Adipocyte (in vitro differentiated cells): ENCODE measurements around the gene TCFL5.

ENCODE experiments used
- DNase-seq: peaks from one replicate; pipeline ENCODE4 v3.0.0-alpha.2; 2015; ENCODE audit warnings: low read depth
- H3K27me3 ChIP-seq: replicated peaks from 2 replicates; pipeline ENCODE4 v1.7.0; 2013; ENCODE audit warnings: mild to moderate bottlenecking, low read length, moderate library complexity; ENCODE audit not compliant: control insufficient read depth, insufficient read depth
- H3K36me3 ChIP-seq: 2 replicates; pipeline ENCODE4 v1.7.0; 2013; ENCODE audit warnings: low read length, mild to moderate bottlenecking, moderate library complexity; ENCODE audit not compliant: control insufficient read depth, insufficient read depth, severe bottlenecking
- H3K4me1 ChIP-seq: 2 replicates; pipeline ENCODE4 v1.7.0; 2013; ENCODE audit warnings: mild to moderate bottlenecking, low read length, moderate library complexity; ENCODE audit not compliant: control insufficient read depth, insufficient read depth
- H3K4me3 ChIP-seq: 2 replicates; pipeline ENCODE4 v1.7.0; 2013; ENCODE audit warnings: mild to moderate bottlenecking, low read length, moderate library complexity
- H3K9ac ChIP-seq: 2 replicates; pipeline ENCODE4 v1.7.0; 2013; ENCODE audit warnings: mild to moderate bottlenecking, low read length, moderate library complexity
- H3K9me3 ChIP-seq: 2 replicates; pipeline ENCODE4 v1.7.0; 2013; ENCODE audit warnings: mild to moderate bottlenecking, low read length, moderate library complexity; ENCODE audit not compliant: control insufficient read depth

TCFL5 gene

GRCh38 chr20:62800314-62801259 lies 61.0 kb downstream of the TCFL5 start:
- Histone ChIP-seq H3K4me1 (peaks cover 16% of the 10 kb centered on the region), H3K36me3 (peaks cover 32% of the 10 kb centered on the region), H3K9me3 (no peaks in the 10 kb centered on the region), H3K4me3 (no peak overlapping the region), H3K9ac (no peak overlapping the region), H3K27me3 (no peaks in the 10 kb centered on the region)
- no peak for DNase-seq

GRCh38 chr20:62799873-62800272 lies 61.7 kb downstream of the TCFL5 start:
- H3K4me3 ChIP-seq = no peak overlapping the region
- peaks cover 32% of the 10 kb centered on the region for H3K36me3 ChIP-seq
- no peak overlapping the region for H3K9ac ChIP-seq
- H3K4me1 ChIP-seq = peaks cover 16% of the 10 kb centered on the region
- no peaks in the 10 kb centered on the region for H3K27me3 ChIP-seq
- no peaks in the 10 kb centered on the region for H3K9me3 ChIP-seq
- DNase-seq = no peak

DNA sequence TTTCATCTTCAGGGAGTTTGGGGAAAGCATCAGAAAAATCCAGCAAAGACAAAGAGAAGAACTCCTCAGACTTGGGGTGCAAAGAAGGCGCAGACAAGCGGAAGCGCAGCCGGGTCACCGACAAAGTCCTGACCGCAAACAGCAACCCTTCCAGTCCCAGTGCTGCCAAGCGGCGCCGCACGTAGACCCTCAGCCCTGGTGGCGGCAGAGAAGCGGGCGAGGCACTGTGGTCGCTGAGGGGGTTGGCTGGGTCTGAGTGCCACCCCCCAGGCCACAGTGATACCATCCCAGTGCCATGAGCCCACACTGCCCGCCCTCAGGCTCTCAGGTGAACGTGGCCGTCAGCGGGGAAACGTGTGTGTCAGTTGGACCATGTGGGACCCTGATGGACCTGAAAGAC lies 62.2 kb downstream of the TCFL5 start:
- Histone ChIP-seq H3K9ac (no peak overlapping the region), H3K4me3 (no peak overlapping the region), H3K27me3 (no peaks in the 10 kb centered on the region), H3K36me3 (peaks cover 32% of the 10 kb centered on the region), H3K9me3 (no peaks in the 10 kb centered on the region), H3K4me1 (peaks cover 16% of the 10 kb centered on the region)
- no peak for DNase-seq

DNA sequence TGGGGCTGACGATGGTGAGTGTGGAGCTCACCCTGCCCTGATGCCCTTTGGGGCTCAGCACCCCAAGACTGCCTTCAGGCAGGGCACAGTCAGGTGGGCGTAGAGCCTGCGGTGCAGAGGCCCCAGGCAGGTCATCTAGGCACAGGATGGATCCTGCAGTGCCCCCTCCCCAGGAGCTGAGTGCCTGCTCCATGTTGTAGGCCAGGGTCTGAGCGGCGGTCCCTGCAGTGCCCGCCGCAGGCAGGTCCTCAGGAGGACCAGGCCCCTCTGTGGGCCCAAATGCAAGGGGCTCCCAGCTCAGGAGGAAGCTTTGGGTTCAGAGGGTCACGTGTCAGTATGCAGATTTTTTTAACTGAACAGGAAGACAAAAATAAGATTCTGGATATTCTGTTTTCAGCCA lies 62.6 kb downstream of the TCFL5 start:
- no peaks in the 10 kb centered on the region for H3K27me3 ChIP-seq

DNA sequence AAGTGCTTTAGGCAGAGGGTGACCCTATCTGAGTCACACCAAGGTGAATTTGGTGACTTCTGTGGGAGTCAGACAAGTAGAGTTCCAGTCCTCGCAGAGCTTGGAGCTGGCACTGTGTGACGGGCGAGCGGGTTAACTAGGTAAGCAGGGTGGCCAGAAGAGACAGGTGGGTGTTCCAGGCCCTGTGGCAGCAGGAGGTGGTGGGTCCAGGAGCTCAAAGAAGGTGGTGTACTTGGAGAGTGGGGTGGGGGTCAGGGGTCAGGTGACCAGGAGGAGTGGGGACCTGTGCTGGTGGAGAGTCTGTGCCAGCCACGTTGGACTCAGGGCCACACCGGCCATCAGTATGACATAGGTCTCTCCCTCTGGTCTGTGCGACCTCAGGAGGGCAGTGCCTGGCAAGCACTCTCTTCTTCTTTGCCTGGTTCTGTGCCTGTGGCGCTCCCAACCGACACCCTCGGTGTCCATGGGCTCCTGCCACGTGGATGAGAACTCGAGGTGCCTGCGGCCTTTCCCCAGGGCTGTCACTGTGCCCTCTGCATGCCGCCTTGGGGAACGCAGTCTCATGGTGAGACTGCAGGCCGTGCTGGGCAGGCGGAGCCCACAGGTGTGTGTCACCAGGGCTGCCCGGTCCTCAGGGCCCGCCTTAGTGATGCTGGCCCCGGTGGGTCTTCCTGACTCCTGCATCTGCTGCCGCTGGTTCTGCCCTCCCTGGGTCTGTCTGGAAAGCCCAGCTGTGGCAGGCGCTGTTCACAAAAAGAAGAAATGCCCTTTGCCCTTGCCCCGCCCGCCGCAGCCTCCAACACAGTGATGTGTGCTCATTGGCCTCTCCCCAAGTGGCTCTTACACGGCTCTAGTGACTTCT lies 63.7 kb downstream of the TCFL5 start:
- H3K36me3 ChIP-seq = peaks cover 32% of the 10 kb centered on the region
- no peak for DNase-seq
- H3K9me3 ChIP-seq = no peaks in the 10 kb centered on the region
- H3K4me1 ChIP-seq = peaks cover 19% of the 10 kb centered on the region
- H3K27me3 ChIP-seq = no peaks in the 10 kb centered on the region
- H3K4me3 ChIP-seq = peak overlapping the region; percentile 79
- peak overlapping the region; percentile 85 for H3K9ac ChIP-seq

More for the DNA sequence above, 62.6 kb downstream of the TCFL5 start:
- no peak overlapping the region for H3K9ac ChIP-seq
- peaks cover 16% of the 10 kb centered on the region for H3K4me1 ChIP-seq
- H3K9me3 ChIP-seq = no peaks in the 10 kb centered on the region
- H3K36me3 ChIP-seq = peaks cover 32% of the 10 kb centered on the region
- H3K4me3 ChIP-seq = no peak overlapping the region
- no peak for DNase-seq

DNA sequence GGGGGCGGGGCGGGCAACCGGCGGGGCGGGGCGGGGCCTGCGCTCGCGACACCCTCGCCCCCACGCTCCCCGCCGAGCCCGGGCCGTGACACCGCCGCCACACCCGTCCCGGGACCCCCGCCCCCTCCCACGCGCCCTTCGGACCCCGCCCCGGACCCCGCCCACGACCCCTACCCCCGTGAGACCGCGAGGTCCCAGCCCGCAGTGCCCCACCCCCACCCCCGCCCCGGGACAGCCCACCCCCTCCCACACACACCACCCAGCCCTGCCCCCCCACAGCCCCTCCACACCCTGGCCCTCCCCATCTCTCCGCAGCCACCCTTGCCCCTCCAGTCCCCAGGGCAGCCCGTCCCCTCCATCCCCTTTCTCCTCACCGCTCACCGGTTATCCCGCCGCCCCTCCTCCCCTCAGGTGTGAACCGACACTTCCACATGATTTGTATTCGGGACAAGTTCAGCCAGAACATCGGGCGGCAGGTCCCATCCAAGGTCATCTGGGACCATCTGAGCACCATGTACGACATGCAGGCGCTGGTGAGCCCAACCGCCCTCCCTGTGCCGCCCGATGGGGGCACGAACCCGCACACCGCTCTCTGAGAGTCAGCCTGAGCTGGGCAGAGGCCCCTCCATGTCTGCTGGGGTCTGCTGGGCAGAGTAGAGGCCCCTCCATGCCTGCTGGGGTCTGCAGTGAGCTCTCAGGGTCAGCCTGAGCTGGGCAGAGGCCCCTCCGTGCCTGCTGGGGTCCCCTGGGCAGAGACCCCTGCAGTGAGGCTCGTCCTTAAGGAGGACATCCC lies 64.7 kb downstream of the TCFL5 start:
- Histone ChIP-seq H3K4me1 (peaks cover 19% of the 10 kb centered on the region), H3K9ac (peak overlapping the region; percentile 85), H3K36me3 (peaks cover 32% of the 10 kb centered on the region), H3K27me3 (no peaks in the 10 kb centered on the region), H3K9me3 (no peaks in the 10 kb centered on the region), H3K4me3 (peak overlapping the region; percentile 86)
- peak; percentile 6 for DNase-seq

- DNase-seq = peak; percentile 79
- no peaks in the 10 kb centered on the region for H3K9me3 ChIP-seq
- peaks cover 20% of the 10 kb centered on the region for H3K36me3 ChIP-seq
- H3K4me3 ChIP-seq = peak overlapping the region; percentile 86
- H3K27me3 ChIP-seq = no peaks in the 10 kb centered on the region
- H3K4me1 ChIP-seq = peaks cover 19% of the 10 kb centered on the region
- peak overlapping the region; percentile 79 for H3K9ac ChIP-seq
Observed at GRCh38 chr20:62795023-62795761, 66.4 kb downstream of the TCFL5 start.

GRCh38 chr20:62794007-62794724 lies 67.5 kb downstream of the TCFL5 start:
- peaks cover 9% of the 10 kb centered on the region for H3K36me3 ChIP-seq
- peak overlapping the region; percentile 79 for H3K9ac ChIP-seq
- no peaks in the 10 kb centered on the region for H3K9me3 ChIP-seq
- peak overlapping the region; percentile 86 for H3K4me3 ChIP-seq
- DNase-seq = peak; percentile 99
- H3K4me1 ChIP-seq = peaks cover 19% of the 10 kb centered on the region
- no peaks in the 10 kb centered on the region for H3K27me3 ChIP-seq

DNA sequence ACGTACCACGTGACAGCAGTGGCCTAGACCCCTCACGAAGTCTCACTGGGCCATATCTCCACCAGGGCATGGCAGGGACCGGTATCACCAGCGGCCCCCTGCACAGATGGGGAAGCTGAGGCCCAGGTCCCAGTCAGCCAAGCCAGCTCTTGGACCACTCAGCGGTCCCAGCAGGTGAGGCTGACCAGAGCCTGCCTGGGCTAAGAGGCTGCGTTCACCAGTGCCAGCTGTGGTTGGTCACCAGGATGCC lies 67.9 kb downstream of the TCFL5 start:
- peaks cover 5% of the 10 kb centered on the region for H3K36me3 ChIP-seq
- peaks cover 19% of the 10 kb centered on the region for H3K4me1 ChIP-seq
- H3K27me3 ChIP-seq = peaks cover 4% of the 10 kb centered on the region
- H3K4me3 ChIP-seq = peak overlapping the region; percentile 75
- DNase-seq = no peak
- H3K9ac ChIP-seq = peak overlapping the region; percentile 75
- H3K9me3 ChIP-seq = no peaks in the 10 kb centered on the region
